ENCODE measurements around the gene UVRAG.

UVRAG gene

GRCh38 chr11:75884321-75884720, 69.3 kb downstream of the UVRAG start:
- no peak for DNase-seq

- no peak for DNase-seq
Measured at GRCh38 chr11:75888416-75888815, 73.4 kb downstream of the UVRAG start.

- DNase-seq: no peak
Measured at GRCh38 chr11:75891947-75892739, 77.1 kb downstream of the UVRAG start.

GRCh38 chr11:75893251-75893650, 78.2 kb downstream of the UVRAG start:
- no peak for DNase-seq

- peak; percentile 20 for DNase-seq
Measured at GRCh38 chr11:75894036-75894585, 79.1 kb downstream of the UVRAG start.

- DNase-seq: no peak
Measured at GRCh38 chr11:75896843-75897419, 81.9 kb downstream of the UVRAG start.

- no peak for DNase-seq
Measured at GRCh38 chr11:75898871-75899270, 83.9 kb downstream of the UVRAG start.

GRCh38 chr11:75899806-75900205, 84.8 kb downstream of the UVRAG start:
- DNase-seq: no peak

- no peak for DNase-seq
Measured at GRCh38 chr11:75900848-75901247, 85.8 kb downstream of the UVRAG start.

GRCh38 chr11:75902631-75903030, 87.6 kb downstream of the UVRAG start:
- no peak for DNase-seq

- no peak for DNase-seq
Measured at GRCh38 chr11:75903276-75903675, 88.3 kb downstream of the UVRAG start.

GRCh38 chr11:75905434-75905833, 90.4 kb downstream of the UVRAG start:
- no peak for DNase-seq

- no peak for DNase-seq
Measured at GRCh38 chr11:75907906-75908527, 93.0 kb downstream of the UVRAG start.

GRCh38 chr11:75910426-75911145, 95.6 kb downstream of the UVRAG start:
- DNase-seq: no peak

- DNase-seq: no peak
Measured at GRCh38 chr11:75911459-75911858, 96.4 kb downstream of the UVRAG start.

- no peak for DNase-seq
Measured at GRCh38 chr11:75913984-75914383, 99.0 kb downstream of the UVRAG start.

GRCh38 chr11:75916882-75917281, 101.9 kb downstream of the UVRAG start:
- no peak for DNase-seq

- DNase-seq: no peak
Measured at GRCh38 chr11:75918331-75918730, 103.3 kb downstream of the UVRAG start.

- no peak for DNase-seq
Measured at GRCh38 chr11:75919525-75919924, 104.5 kb downstream of the UVRAG start.

- no peak for DNase-seq
Measured at GRCh38 chr11:75920848-75921247, 105.8 kb downstream of the UVRAG start.

- DNase-seq: no peak
Measured at GRCh38 chr11:75921808-75922207, 106.8 kb downstream of the UVRAG start.

- DNase-seq: no peak
Measured at GRCh38 chr11:75924966-75925784, 110.2 kb downstream of the UVRAG start.
